ENCODE measurements around the gene PRDX2.

Gene PRDX2

DNA sequence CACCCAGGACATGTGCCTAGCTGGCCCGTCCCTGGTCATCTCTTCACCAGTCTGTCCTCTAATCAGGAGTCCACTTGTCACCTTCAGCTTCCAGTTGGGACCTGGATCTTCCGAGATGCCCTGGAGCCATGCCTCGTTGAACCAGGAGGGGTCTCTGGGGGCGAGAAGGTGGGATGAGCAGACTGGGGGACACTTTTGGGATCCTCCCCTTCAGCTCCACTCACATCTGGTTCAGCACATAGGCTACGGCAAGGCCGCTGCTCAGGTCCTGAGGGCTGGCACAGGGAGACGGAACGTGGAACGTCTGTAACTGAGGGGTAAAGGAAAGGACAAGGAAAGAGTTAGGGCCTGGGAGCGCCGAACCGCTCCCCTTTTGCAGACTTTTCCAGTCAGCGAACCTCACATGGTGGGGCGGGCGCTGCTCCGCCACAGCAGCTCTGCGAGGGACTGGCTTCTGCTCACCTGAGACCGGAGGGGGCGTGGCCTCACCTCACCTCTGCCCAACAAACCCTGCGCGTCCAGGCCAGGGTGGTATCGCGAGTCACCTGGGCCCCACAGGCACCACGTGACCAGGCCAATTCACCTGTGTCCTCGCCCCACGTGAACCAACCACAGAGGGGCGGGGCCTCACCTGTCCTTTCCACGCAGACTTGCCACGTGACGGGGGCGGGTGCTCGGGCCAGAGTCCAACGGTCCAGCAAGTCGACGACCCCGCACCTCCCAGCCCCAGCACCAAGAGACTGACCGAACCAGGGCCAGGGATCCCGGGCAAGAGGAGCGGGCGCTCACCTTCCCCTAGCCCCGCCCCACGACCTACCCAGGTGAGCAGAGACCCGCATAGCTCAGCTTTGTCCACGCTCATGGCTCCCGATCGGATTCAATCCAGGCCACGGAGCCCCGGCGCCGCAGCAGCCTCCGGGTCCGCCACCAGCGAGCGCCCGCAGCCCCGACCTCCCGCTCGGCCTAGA lies 26.7 kb downstream of the PRDX2 start, which contains the start of gene HOOK2:
Gene HOOK2 (minus strand): TSS at position 965 of the 968 bp plus-strand sequence. CDS start 103 bp downstream, at position 862.
- H3K4me2 ChIP-seq (ENCODE audit: low read length), result peak within 1 kb of the TSS; percentile 77
- peaks cover 7% of the 10 kb centered on the region; the same call in 1 of the 2 replicates for H3F3A ChIP-seq (ENCODE audit: insufficient read depth, low read length)
- H3K27me3 ChIP-seq (ENCODE audit: insufficient read depth, low read length), result no peaks in the 10 kb centered on the region
- no peaks in the 10 kb centered on the region for H3K79me2 ChIP-seq (ENCODE audit: insufficient read depth, low read length)
- H3K9ac ChIP-seq (ENCODE audit: low read length), result peak within 1 kb of the TSS; percentile 61
- no peaks in the 10 kb centered on the region for H4K20me1 ChIP-seq (ENCODE audit: insufficient read depth, low read length)
- no peaks in the 10 kb centered on the region for H3K9me3 ChIP-seq (ENCODE audit: low read length)
- no peak within 1 kb of the TSS for H2AFZ ChIP-seq (ENCODE audit: low read length)
- peaks cover 34% of the 10 kb centered on the region for H3K4me1 ChIP-seq (ENCODE audit: insufficient read depth, low read length, severe bottlenecking)
- peak within 1 kb of the TSS; percentile 18 for H3K27ac ChIP-seq (ENCODE audit: low read depth, low read length, poor library complexity, severe bottlenecking)
- TF ChIP-seq, protein P1, sequence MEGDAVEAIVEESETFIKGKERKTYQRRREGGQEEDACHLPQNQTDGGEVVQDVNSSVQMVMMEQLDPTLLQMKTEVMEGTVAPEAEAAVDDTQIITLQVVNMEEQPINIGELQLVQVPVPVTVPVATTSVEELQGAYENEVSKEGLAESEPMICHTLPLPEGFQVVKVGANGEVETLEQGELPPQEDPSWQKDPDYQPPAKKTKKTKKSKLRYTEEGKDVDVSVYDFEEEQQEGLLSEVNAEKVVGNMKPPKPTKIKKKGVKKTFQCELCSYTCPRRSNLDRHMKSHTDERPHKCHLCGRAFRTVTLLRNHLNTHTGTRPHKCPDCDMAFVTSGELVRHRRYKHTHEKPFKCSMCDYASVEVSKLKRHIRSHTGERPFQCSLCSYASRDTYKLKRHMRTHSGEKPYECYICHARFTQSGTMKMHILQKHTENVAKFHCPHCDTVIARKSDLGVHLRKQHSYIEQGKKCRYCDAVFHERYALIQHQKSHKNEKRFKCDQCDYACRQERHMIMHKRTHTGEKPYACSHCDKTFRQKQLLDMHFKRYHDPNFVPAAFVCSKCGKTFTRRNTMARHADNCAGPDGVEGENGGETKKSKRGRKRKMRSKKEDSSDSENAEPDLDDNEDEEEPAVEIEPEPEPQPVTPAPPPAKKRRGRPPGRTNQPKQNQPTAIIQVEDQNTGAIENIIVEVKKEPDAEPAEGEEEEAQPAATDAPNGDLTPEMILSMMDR (IDR thresholded peaks at IDR 0.05; ENCODE audit: low read length), result no peak
- no peak for TF ChIP-seq EZH2 (IDR thresholded peaks at IDR 0.05; ENCODE audit: borderline replicate concordance, low read length)
- H3K4me3 ChIP-seq (ENCODE audit: low read depth, low read length, poor library complexity, severe bottlenecking), result peak within 1 kb of the TSS; percentile 63
- no peaks in the 10 kb centered on the region for H3K9me2 ChIP-seq (ENCODE audit: low read depth, low read length)
- H3K36me3 ChIP-seq (ENCODE audit: insufficient read depth, low read length), result no peaks in the 10 kb centered on the region

DNA sequence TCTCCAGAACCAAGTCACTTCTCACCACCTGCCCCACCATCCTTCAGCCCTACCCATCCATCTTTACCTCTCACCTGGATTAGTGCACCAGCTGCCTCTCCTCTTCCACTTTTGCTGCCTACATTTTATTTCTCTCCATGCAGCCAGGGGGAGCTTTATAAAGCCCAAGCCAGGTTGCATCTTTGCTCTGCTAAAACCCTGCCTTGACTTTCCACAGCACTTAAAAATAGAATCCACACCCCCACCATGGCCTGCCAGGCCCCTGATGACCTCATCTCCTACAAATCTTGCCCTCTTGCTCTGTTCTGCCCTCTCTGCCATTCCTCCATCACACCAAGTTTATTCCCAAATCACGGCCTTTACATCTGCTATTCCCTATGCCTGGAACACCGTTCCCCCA lies 28.0 kb downstream of the PRDX2 start:
- Histone ChIP-seq H3K9me3 (ENCODE audit: low read length) (no peaks in the 10 kb centered on the region), H3K9me2 (ENCODE audit: low read depth, low read length) (no peaks in the 10 kb centered on the region), H3K4me3 (ENCODE audit: low read depth, low read length, poor library complexity, severe bottlenecking) (no peak overlapping the region), H3K9ac (ENCODE audit: low read length) (no peak overlapping the region), H3F3A (ENCODE audit: insufficient read depth, low read length) (peaks cover 7% of the 10 kb centered on the region; the same call in 1 of the 2 replicates), H3K4me1 (ENCODE audit: insufficient read depth, low read length, severe bottlenecking) (peaks cover 32% of the 10 kb centered on the region), H3K79me2 (ENCODE audit: insufficient read depth, low read length) (no peaks in the 10 kb centered on the region), H2AFZ (ENCODE audit: low read length) (no peak overlapping the region), H3K27ac (ENCODE audit: low read depth, low read length, poor library complexity, severe bottlenecking) (no peak overlapping the region), H3K4me2 (ENCODE audit: low read length) (no peak overlapping the region), H3K27me3 (ENCODE audit: insufficient read depth, low read length) (no peaks in the 10 kb centered on the region), H3K36me3 (ENCODE audit: insufficient read depth, low read length) (no peaks in the 10 kb centered on the region), H4K20me1 (ENCODE audit: insufficient read depth, low read length) (no peaks in the 10 kb centered on the region)
- TF ChIP-seq EZH2 (IDR thresholded peaks at IDR 0.05; ENCODE audit: borderline replicate concordance, low read length), result no peak
- TF ChIP-seq, protein P1 (IDR thresholded peaks at IDR 0.05; ENCODE audit: low read length), result peak; percentile 41; the same call in 1 of the 2 replicates

DNA sequence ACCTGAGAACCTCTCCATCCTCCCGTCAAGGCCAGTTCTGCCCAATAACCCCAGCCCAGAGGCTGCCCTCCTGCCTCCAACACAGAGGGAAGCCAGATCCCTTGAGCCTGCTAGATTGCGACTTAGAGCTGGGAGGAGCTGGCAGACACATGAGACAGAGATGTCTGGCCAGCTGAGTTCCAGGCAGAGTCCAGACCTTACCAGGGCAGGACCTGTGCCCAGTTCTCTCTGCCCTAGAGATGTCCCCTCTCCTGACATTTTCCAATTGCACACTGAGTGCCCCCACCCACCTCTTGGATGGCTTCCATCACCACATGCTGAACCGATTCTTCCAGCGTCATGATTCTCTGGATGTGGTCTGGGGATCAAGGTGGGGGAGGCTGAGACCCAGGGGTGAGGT lies 29.3 kb downstream of the PRDX2 start:
- no peaks in the 10 kb centered on the region for H3K9me2 ChIP-seq (ENCODE audit: low read depth, low read length)
- no peaks in the 10 kb centered on the region for H3K9me3 ChIP-seq (ENCODE audit: low read length)
- H3F3A ChIP-seq (ENCODE audit: insufficient read depth, low read length), result peaks cover 7% of the 10 kb centered on the region; the same call in 1 of the 2 replicates
- H3K9ac ChIP-seq (ENCODE audit: low read length), result no peak overlapping the region
- TF ChIP-seq, protein P1 (IDR thresholded peaks at IDR 0.05; ENCODE audit: low read length), result no peak
- TF ChIP-seq EZH2 (IDR thresholded peaks at IDR 0.05; ENCODE audit: borderline replicate concordance, low read length), result no peak
- no peaks in the 10 kb centered on the region for H3K79me2 ChIP-seq (ENCODE audit: insufficient read depth, low read length)
- no peaks in the 10 kb centered on the region for H3K27me3 ChIP-seq (ENCODE audit: insufficient read depth, low read length)
- no peak overlapping the region for H3K4me3 ChIP-seq (ENCODE audit: low read depth, low read length, poor library complexity, severe bottlenecking)
- H2AFZ ChIP-seq (ENCODE audit: low read length), result no peak overlapping the region
- no peaks in the 10 kb centered on the region for H4K20me1 ChIP-seq (ENCODE audit: insufficient read depth, low read length)
- no peaks in the 10 kb centered on the region for H3K36me3 ChIP-seq (ENCODE audit: insufficient read depth, low read length)
- no peak overlapping the region for H3K27ac ChIP-seq (ENCODE audit: low read depth, low read length, poor library complexity, severe bottlenecking)
- no peak overlapping the region for H3K4me2 ChIP-seq (ENCODE audit: low read length)
- peaks cover 20% of the 10 kb centered on the region for H3K4me1 ChIP-seq (ENCODE audit: insufficient read depth, low read length, severe bottlenecking)

All from OCI-LY1 (cell line).